Endothelial cell of umbilical vein (primary cell): ENCODE results near the gene CCDC171. TPM values are rescaled to one million over a fixed set of nuclear protein-coding genes. Genes with fewer than 3 reads are reported as not detected.

Experiments
- BruUV-seq: library from RNA; stranded (reverse); fragments of 400-500 nt; replicated peaks from 2 replicates; lab custom pipeline; 2021; lab: Mats Ljungman, UMichigan
- CTCF ChIA-PET: fragments of 300-600, 350-600 bp; sonication (Branson Sonifier 250); formaldehyde crosslinking; loops from one replicate; lab custom pipeline; 2021; ENCODE audit warnings: antibody characterized with exemption, inconsistent platforms; lab: Charles Lee
- POLR2A ChIA-PET: fragments of 300-600, 350-600 bp; sonication (Branson Sonifier 250); formaldehyde crosslinking; loops from one replicate; lab custom pipeline; 2021; ENCODE audit warnings: antibody characterized with exemption, inconsistent platforms; lab: Charles Lee
- DNase-seq: peaks from one replicate; pipeline ENCODE4 v3.0.0-alpha.2; 2011; ENCODE audit warnings: low read depth, low spot score
- FAIRE-seq: peaks from 2 replicates; lab custom pipeline; 2011; peaks lifted over from hg19 to GRCh38; lab: Jason Lieb, UNC
- H2AFZ ChIP-seq: 2 replicates; pipeline ENCODE4 v1.6.0; 2012; ENCODE audit warnings: low read depth, low read length, control low read depth, inconsistent platforms
- H3K27ac ChIP-seq: 2 replicates; pipeline ENCODE4 v1.5.1; 2011; ENCODE audit warnings: low read depth, mild to moderate bottlenecking, control low read depth, low read length, moderate library complexity; ENCODE audit not compliant: insufficient read depth
- H3K27me3 ChIP-seq, 2 experiments: 2 replicates each; pipeline versions ENCODE4 v1.6.0 to v1.6.1; 2011; ENCODE audit warnings: low read length in 2 of 2, mixed read lengths in 1 of 2; ENCODE audit not compliant: control insufficient read depth in 2 of 2, insufficient read depth in 2 of 2
- H3K36me3 ChIP-seq, 2 experiments: 2 replicates in 1 of 2; 3 replicates in 1 of 2; pipeline ENCODE4 v1.5.1; 2011; ENCODE audit warnings: low read length in 2 of 2, mild to moderate bottlenecking in 1 of 2, moderate library complexity in 1 of 2; ENCODE audit not compliant: control insufficient read depth in 2 of 2, insufficient read depth in 2 of 2; ENCODE audit errors: extremely low read depth in 1 of 2
- H3K4me1 ChIP-seq: 3 replicates; pipeline ENCODE4 v1.5.1; 2011; ENCODE audit warnings: mild to moderate bottlenecking, low read length; ENCODE audit not compliant: control insufficient read depth, insufficient read depth; ENCODE audit errors: extremely low read depth
- H3K4me2 ChIP-seq: 2 replicates; pipeline ENCODE4 v1.6.1; 2011; ENCODE audit warnings: low read length, control low read depth, mixed read lengths; ENCODE audit not compliant: insufficient read depth
- H3K4me3 ChIP-seq, 3 experiments: fragments of 200-600 bp in 1 of 3; sonication (generic), shearing (Covaris generic) in 1 of 3; replicated peaks in 1 of 3; 2 replicates each; pipeline ENCODE4 v1.5.1; 2011 to 2016; ENCODE audit warnings: control low read depth in 3 of 3, low read length in 3 of 3, mild to moderate bottlenecking in 2 of 3, inconsistent platforms in 1 of 3, low read depth in 1 of 3, moderate library complexity in 1 of 3; ENCODE audit not compliant: insufficient read depth in 1 of 3
- H3K79me2 ChIP-seq: 2 replicates; pipeline ENCODE4 v1.6.0; 2012; ENCODE audit warnings: low read length, inconsistent platforms; ENCODE audit not compliant: control insufficient read depth, insufficient read depth
- H3K9ac ChIP-seq: replicated peaks from 2 replicates; pipeline ENCODE3; 2011; ENCODE audit warnings: low read length, control low read depth; ENCODE audit not compliant: insufficient read depth; ENCODE audit errors: extremely low read depth
- H3K9me1 ChIP-seq: replicated peaks from 3 replicates; pipeline ENCODE4 v1.6.0; 2011; ENCODE audit warnings: mild to moderate bottlenecking, low read length; ENCODE audit not compliant: control insufficient read depth, insufficient read depth; ENCODE audit errors: extremely low read depth
- H3K9me3 ChIP-seq: replicated peaks from 2 replicates; pipeline ENCODE4 v1.5.1; 2012; ENCODE audit warnings: low read length, inconsistent platforms; ENCODE audit not compliant: control insufficient read depth, insufficient read depth
- H4K20me1 ChIP-seq: replicated peaks from 2 replicates; pipeline ENCODE3; 2011; ENCODE audit warnings: mild to moderate bottlenecking, low read length; ENCODE audit not compliant: control insufficient read depth, insufficient read depth; ENCODE audit errors: extremely low read depth
- EZH2 ChIP-seq: IDR thresholded peaks from 2 replicates; pipeline ENCODE4 v1.6.1; 2012; ENCODE audit warnings: borderline replicate concordance, low read depth, mild to moderate bottlenecking, moderate library complexity, low read length, inconsistent platforms; ENCODE audit not compliant: severe bottlenecking
- FOS ChIP-seq: IDR thresholded peaks from 2 replicates; pipeline ENCODE4 v1.6.1; 2011; ENCODE audit warnings: mild to moderate bottlenecking, low read length, moderate library complexity, borderline replicate concordance; ENCODE audit not compliant: insufficient read depth
- GATA2 ChIP-seq: IDR thresholded peaks from 2 replicates; pipeline ENCODE4 v1.7.0; 2011; ENCODE audit warnings: low read depth, mild to moderate bottlenecking, moderate library complexity, mixed read lengths, low read length; ENCODE audit not compliant: insufficient read length, insufficient read depth
- JUN ChIP-seq: IDR thresholded peaks from 2 replicates; pipeline ENCODE4 v1.6.1; 2011; ENCODE audit warnings: borderline replicate concordance, low read depth; ENCODE audit not compliant: insufficient read length, insufficient read depth
- MYC ChIP-seq: IDR thresholded peaks from one replicate; pipeline ENCODE4 v1.6.1; 2011; ENCODE audit warnings: mild to moderate bottlenecking, low read depth, low read length
- POLR2A ChIP-seq: IDR thresholded peaks from 2 replicates; pipeline ENCODE4 v1.6.1; 2012; ENCODE audit warnings: low read depth, mild to moderate bottlenecking, control low read depth, low read length
- POLR2AphosphoS5 ChIP-seq: IDR thresholded peaks from 2 replicates; pipeline ENCODE4 v1.6.1; 2012; ENCODE audit warnings: low read depth, mild to moderate bottlenecking, control low read depth, low read length, moderate library complexity; ENCODE audit not compliant: insufficient read depth
- dilution Hi-C: fragments of 300-500 bp; cut with MboI; formaldehyde crosslinking; loops from one replicate; pipeline ENCODE4 v1.15.0; 2019; ENCODE audit warnings: low sequenced_read_pairs; ENCODE audit not compliant: extremely low pct_ligation_motif_present
- intact Hi-C: fragments of 100-400 bp; cut with micrococcal nuclease; formaldehyde crosslinking; loops from one replicate; pipeline ENCODE4 v1.10.0; 2022
- polyA plus RNA-seq, 4 experiments: library from polyadenylated mRNA; depleted of rRNA in 3 of 4; stranded (reverse) in 3 of 4; unstranded in 1 of 4; fragments of >200 nt; gene quantifications; 2 replicates each; pipeline versions ENCODE4 v1.2.1 to v1.2.3, GENCODE V29; 2011 to 2012; ENCODE audit warnings: missing spikeins in 1 of 4
- total RNA-seq: library from RNA; stranded (reverse); gene quantifications from 2 replicates; pipeline ENCODE4 v1.2.3, GENCODE V29; 2021
- TF ChIP-seq, protein P1 (sequence below), 2 donors: IDR thresholded peaks; 1 replicate in 1 of 2; 2 replicates in 1 of 2; pipeline ENCODE4 v1.5.1; 2011; ENCODE audit warnings: low read length in 2 of 2, mild to moderate bottlenecking in 2 of 2, moderate library complexity in 2 of 2, control low read depth in 1 of 2, inconsistent platforms in 1 of 2, low read depth in 1 of 2; ENCODE audit not compliant: insufficient read depth in 1 of 2; ENCODE audit errors: extremely low read depth in 1 of 2
- TF ChIP-seq, protein P2 (sequence below): IDR thresholded peaks from 2 replicates; pipeline ENCODE4 v1.6.1; 2011; ENCODE audit not compliant: insufficient read depth, insufficient read length

Gene CCDC171
- total and polyA plus RNA-seq, 2 donors (not counting 3 experiments of a cell fraction or from before 2014, with no cell fraction given), result 0.58 to 1.4 TPM

DNA sequence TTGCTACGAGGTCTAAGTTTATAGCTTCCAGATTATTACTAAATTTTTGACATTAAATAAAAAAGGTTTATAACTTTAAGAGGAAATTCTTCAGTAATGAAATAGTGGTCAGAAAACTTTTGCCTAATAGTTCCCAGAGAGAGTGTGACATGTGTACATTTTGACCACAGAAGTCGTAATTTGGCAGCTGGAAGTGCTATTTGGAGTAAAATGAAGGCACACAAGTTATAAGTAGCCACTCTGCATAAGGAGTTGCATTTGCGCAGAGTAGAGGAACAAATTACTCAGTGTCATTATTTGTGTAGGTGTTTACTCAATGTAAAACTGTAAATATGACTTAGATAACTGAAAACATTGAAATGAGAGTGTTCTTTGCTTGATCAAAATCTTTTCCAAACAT lies 408.4 kb downstream of the CCDC171 start:
- Histone ChIP-seq H2AFZ (no peak overlapping the region), H3K9me3 (no peaks in the 10 kb centered on the region), H3K9ac (no peak overlapping the region), H3K27ac (no peak overlapping the region), H3K9me1 (no peaks in the 10 kb centered on the region), H3K4me3 (no peak overlapping the region), H3K27me3 (no peaks in the 10 kb centered on the region), H3K79me2 (no peaks in the 10 kb centered on the region), H3K36me3 (no peaks in the 10 kb centered on the region), H3K4me2 (no peak overlapping the region), H4K20me1 (no peaks in the 10 kb centered on the region), H3K4me1 (no peaks in the 10 kb centered on the region)
- TF ChIP-seq, protein P1, sequence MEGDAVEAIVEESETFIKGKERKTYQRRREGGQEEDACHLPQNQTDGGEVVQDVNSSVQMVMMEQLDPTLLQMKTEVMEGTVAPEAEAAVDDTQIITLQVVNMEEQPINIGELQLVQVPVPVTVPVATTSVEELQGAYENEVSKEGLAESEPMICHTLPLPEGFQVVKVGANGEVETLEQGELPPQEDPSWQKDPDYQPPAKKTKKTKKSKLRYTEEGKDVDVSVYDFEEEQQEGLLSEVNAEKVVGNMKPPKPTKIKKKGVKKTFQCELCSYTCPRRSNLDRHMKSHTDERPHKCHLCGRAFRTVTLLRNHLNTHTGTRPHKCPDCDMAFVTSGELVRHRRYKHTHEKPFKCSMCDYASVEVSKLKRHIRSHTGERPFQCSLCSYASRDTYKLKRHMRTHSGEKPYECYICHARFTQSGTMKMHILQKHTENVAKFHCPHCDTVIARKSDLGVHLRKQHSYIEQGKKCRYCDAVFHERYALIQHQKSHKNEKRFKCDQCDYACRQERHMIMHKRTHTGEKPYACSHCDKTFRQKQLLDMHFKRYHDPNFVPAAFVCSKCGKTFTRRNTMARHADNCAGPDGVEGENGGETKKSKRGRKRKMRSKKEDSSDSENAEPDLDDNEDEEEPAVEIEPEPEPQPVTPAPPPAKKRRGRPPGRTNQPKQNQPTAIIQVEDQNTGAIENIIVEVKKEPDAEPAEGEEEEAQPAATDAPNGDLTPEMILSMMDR (IDR thresholded peaks at IDR 0.05; ENCODE audit: extremely low read depth in 1 of 2, insufficient read depth in 1 of 2, low read depth in 1 of 2, low read length in 2 of 2), result no peak
- TF ChIP-seq POLR2AphosphoS5, result no peak
- no peak for TF ChIP-seq EZH2
- no peak for TF ChIP-seq POLR2A
- no peak for TF ChIP-seq FOS
- no peak for TF ChIP-seq JUN
- no peak for TF ChIP-seq GATA2
- TF ChIP-seq, protein P2, sequence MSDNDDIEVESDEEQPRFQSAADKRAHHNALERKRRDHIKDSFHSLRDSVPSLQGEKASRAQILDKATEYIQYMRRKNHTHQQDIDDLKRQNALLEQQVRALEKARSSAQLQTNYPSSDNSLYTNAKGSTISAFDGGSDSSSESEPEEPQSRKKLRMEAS, result no peak
- no peak for TF ChIP-seq MYC
- intact Hi-C loops (no loop called here), dilution Hi-C loops (no loop called here)
- BruUV-seq, result no TSS peak
- FAIRE-seq (no peak), DNase-seq (no peak)
- ChIA-PET CTCF (no interaction called here), POLR2A (no interaction called here)
